ENCODE data around the gene FOXN1.

DNA sequence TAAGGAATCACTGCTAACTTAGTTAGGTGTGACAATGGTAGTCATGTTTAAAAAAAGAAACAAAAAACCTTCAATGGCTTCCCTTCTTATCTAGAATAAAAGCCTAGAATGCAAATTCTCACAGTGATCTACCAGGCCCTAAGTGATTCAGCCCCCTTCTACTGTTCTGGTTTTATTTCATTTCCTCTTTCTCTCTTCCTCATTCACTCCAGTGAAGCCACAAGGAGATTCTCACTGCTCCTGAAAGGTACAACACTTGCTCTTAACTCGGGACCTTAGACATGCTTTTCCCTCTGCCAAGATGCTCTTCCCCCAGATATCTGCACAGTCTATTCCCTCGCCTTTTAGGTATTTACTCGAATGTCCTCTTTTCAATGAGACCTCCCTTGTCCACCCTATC is 61.5 kb downstream of the FOXN1 start:
- TF ChIP-seq CTCF (IDR thresholded peaks at IDR 0.05) (no peak), POLR2AphosphoS5 (IDR thresholded peaks at IDR 0.05) (no peak), POLR2A (IDR thresholded peaks at IDR 0.05) (no peak)
